IMR-90 (cell line): ENCODE measurements around the gene CNTN4. TPM values are rescaled to one million over a fixed set of nuclear protein-coding genes. Genes with fewer than 3 reads are reported as not detected.

ENCODE experiments used
- ATAC-seq: fragments of 200-7000 bp; cut with Tn5 transposase; 2 replicates; pipeline ENCODE4 v1.9.1; 2020; ENCODE audit warnings: low read depth, mild to moderate bottlenecking, moderate library complexity
- BruUV-seq: library from RNA; stranded (reverse); fragments of 400-500 nt; replicated peaks from 2 replicates; lab custom pipeline; 2021; lab: Mats Ljungman, UMichigan
- CTCF ChIA-PET: fragments of 300-600 bp; formaldehyde crosslinking; extraction: SDS; loops from one replicate; lab custom pipeline; 2021; ENCODE audit warnings: antibody characterized with exemption; lab: Yijun Ruan, JAX
- POLR2A ChIA-PET: fragments of 300-600 bp; sonication (Branson Sonifier 250); formaldehyde crosslinking; loops from one replicate; lab custom pipeline; 2022; ENCODE audit warnings: antibody characterized with exemption; ENCODE audit not compliant: unreplicated experiment; lab: Charles Lee
- DNase-seq: peaks from one replicate; pipeline ENCODE4 v3.0.0; 2013
- H2AFZ ChIP-seq: replicated peaks from 2 replicates; pipeline ENCODE3; 2013; ENCODE audit warnings: low read length, mild to moderate bottlenecking; ENCODE audit not compliant: poor library complexity
- H2AK5ac ChIP-seq: 2 replicates; pipeline ENCODE4 v1.6.1; 2013; ENCODE audit warnings: low read depth, low read length, inconsistent platforms
- H2AK9ac ChIP-seq: replicated peaks from 2 replicates; pipeline ENCODE3; 2013; ENCODE audit warnings: mild to moderate bottlenecking, low read depth, low read length, moderate library complexity; ENCODE audit not compliant: poor library complexity
- H2BK120ac ChIP-seq: 2 replicates; pipeline ENCODE4 v1.6.1; 2013; ENCODE audit warnings: low read depth, low read length, inconsistent platforms
- H2BK15ac ChIP-seq: 3 replicates; pipeline ENCODE4 v1.6.1; 2013; ENCODE audit warnings: low read depth, low read length, inconsistent platforms
- H2BK20ac ChIP-seq: 2 replicates; pipeline ENCODE4 v1.6.1; 2013; ENCODE audit warnings: low read depth, mild to moderate bottlenecking, inconsistent platforms, low read length, moderate library complexity
- H2BK5ac ChIP-seq: 2 replicates; pipeline ENCODE4 v1.6.1; 2013; ENCODE audit warnings: mild to moderate bottlenecking, low read depth, low read length, inconsistent platforms; ENCODE audit not compliant: poor library complexity, severe bottlenecking
- H3K14ac ChIP-seq: replicated peaks from 2 replicates; pipeline ENCODE4 v1.6.1; 2013; ENCODE audit warnings: low read depth, low read length, inconsistent platforms
- H3K18ac ChIP-seq: 2 replicates; pipeline ENCODE4 v1.6.1; 2013; ENCODE audit warnings: low read depth, low read length, control low read depth
- H3K23ac ChIP-seq: 2 replicates; pipeline ENCODE4 v1.6.1; 2013; ENCODE audit warnings: low read depth, low read length, inconsistent platforms
- H3K27ac ChIP-seq: 2 replicates; pipeline ENCODE4 v1.5.1; 2013; ENCODE audit warnings: mild to moderate bottlenecking, control low read depth, low read length; ENCODE audit not compliant: insufficient read depth
- H3K27me3 ChIP-seq: 2 replicates; pipeline ENCODE4 v1.6.1; 2013; ENCODE audit warnings: low read length; ENCODE audit not compliant: control insufficient read depth, insufficient read depth
- H3K36me3 ChIP-seq: 2 replicates; pipeline ENCODE4 v1.6.1; 2013; ENCODE audit warnings: low read length, mixed read lengths; ENCODE audit not compliant: control insufficient read depth, insufficient read depth
- H3K4ac ChIP-seq: 2 replicates; pipeline ENCODE4 v1.6.1; 2013; ENCODE audit warnings: low read depth, low read length, inconsistent platforms
- H3K4me1 ChIP-seq: 2 replicates; pipeline ENCODE4 v1.6.1; 2013; ENCODE audit warnings: low read length, mixed read lengths; ENCODE audit not compliant: control insufficient read depth, insufficient read depth
- H3K4me2 ChIP-seq: 2 replicates; pipeline ENCODE4 v1.6.1; 2013; ENCODE audit warnings: low read depth, mild to moderate bottlenecking, control low read depth, low read length, moderate library complexity
- H3K4me3 ChIP-seq: 2 replicates; pipeline ENCODE4 v1.5.1; 2013; ENCODE audit warnings: low read depth, mild to moderate bottlenecking, control low read depth, low read length, moderate library complexity; ENCODE audit not compliant: insufficient read depth
- H3K56ac ChIP-seq: 2 replicates; pipeline ENCODE4 v1.6.1; 2013; ENCODE audit warnings: low read length, inconsistent platforms; ENCODE audit not compliant: insufficient read depth; ENCODE audit errors: extremely low read depth
- H3K79me1 ChIP-seq, 2 experiments: 2 replicates each; pipeline ENCODE4 v1.6.1; 2013; ENCODE audit warnings: low read length in 2 of 2, inconsistent platforms in 1 of 2, low read depth in 1 of 2
- H3K9ac ChIP-seq: 2 replicates; pipeline ENCODE4 v1.6.1; 2013; ENCODE audit warnings: low read depth, low read length, control low read depth
- H3K9me1 ChIP-seq: 2 replicates; pipeline ENCODE4 v1.6.1; 2013; ENCODE audit warnings: low read length, inconsistent platforms; ENCODE audit not compliant: insufficient read depth
- H3K9me3 ChIP-seq: 2 replicates; pipeline ENCODE4 v1.6.1; 2013; ENCODE audit warnings: low read length; ENCODE audit not compliant: control insufficient read depth, insufficient read depth
- H4K20me1 ChIP-seq: 2 replicates; pipeline ENCODE4 v1.6.1; 2013; ENCODE audit warnings: low read length, inconsistent platforms; ENCODE audit not compliant: insufficient read depth
- H4K5ac ChIP-seq: 2 replicates; pipeline ENCODE4 v1.6.1; 2013; ENCODE audit warnings: mild to moderate bottlenecking, low read depth, low read length, control low read depth
- H4K8ac ChIP-seq, 2 experiments: 2 replicates each; pipeline ENCODE4 v1.6.1; 2013; ENCODE audit warnings: low read depth in 2 of 2, low read length in 2 of 2, control low read depth in 1 of 2, inconsistent platforms in 1 of 2
- H4K91ac ChIP-seq: 2 replicates; pipeline ENCODE4 v1.6.1; 2013; ENCODE audit warnings: low read depth, low read length, inconsistent platforms; ENCODE audit not compliant: insufficient read depth
- BHLHE40 ChIP-seq: fragments of 150-350 bp; IDR thresholded peaks from 2 replicates; pipeline ENCODE4 v1.6.1; 2016; ENCODE audit warnings: mild to moderate bottlenecking, low read depth, low read length
- CEBPB ChIP-seq: IDR thresholded peaks from 2 replicates; pipeline ENCODE4 v1.6.1; 2012; ENCODE audit warnings: low read depth, low read length, improper control_type of control experiment
- FOS ChIP-seq: fragments of 150-350 bp; IDR thresholded peaks from 2 replicates; pipeline ENCODE4 v1.6.1; 2016; ENCODE audit warnings: low read depth, low read length
- MAFK ChIP-seq: IDR thresholded peaks from 2 replicates; pipeline ENCODE4 v1.6.1; 2012; ENCODE audit warnings: low read depth, low read length, improper control_type of control experiment
- MXI1 ChIP-seq: IDR thresholded peaks from 2 replicates; pipeline ENCODE4 v1.6.1; 2012; ENCODE audit warnings: low read depth, mild to moderate bottlenecking, low read length, moderate library complexity, borderline replicate concordance
- RCOR1 ChIP-seq: IDR thresholded peaks from 2 replicates; pipeline ENCODE4 v1.6.1; 2012; ENCODE audit warnings: mild to moderate bottlenecking, low read length, improper control_type of control experiment; ENCODE audit not compliant: insufficient replicate concordance
- RFX5 ChIP-seq: IDR thresholded peaks from 2 replicates; pipeline ENCODE4 v1.8.0; 2012; ENCODE audit warnings: low read depth, mild to moderate bottlenecking, low read length, moderate library complexity
- WGBS, 2 experiments: methylation state at CpG; one replicate each; pipeline versions ENCODE4 v1.1.5 to v1.1.7; 2013; ENCODE audit warnings: missing lambda C conversion rate in 2 of 2; ENCODE audit not compliant: insufficient read length in 1 of 2; ENCODE audit errors: extremely low coverage in 2 of 2; 5-methylcytosine and 5-hydroxymethylcytosine counted together
- dilution Hi-C: fragments of 300-500 bp; cut with HindIII; formaldehyde crosslinking; loops from one replicate; pipeline ENCODE4 v1.14.3; 2018; ENCODE audit warnings: low sequenced_read_pairs; ENCODE audit not compliant: unreplicated experiment
- in situ Hi-C: fragments of 300-500 bp; cut with MboI; formaldehyde crosslinking; loops from 3 replicates; pipeline ENCODE4 v1.14.3; 2019; ENCODE audit warnings: low sequenced_read_pairs, inconsistent platforms, mixed read lengths
- intact Hi-C: fragments of 100-400 bp; cut with micrococcal nuclease; formaldehyde crosslinking; loops from 2 replicates; pipeline ENCODE4 v1.10.0; 2022
- polyA plus RNA-seq, 3 experiments: library from polyadenylated mRNA; depleted of rRNA; stranded (reverse); fragments of >200 nt; gene quantifications; 2 replicates each; pipeline ENCODE4 v1.2.3, GENCODE V29; 2012; ENCODE audit warnings: low replicate concordance in 1 of 3
- total RNA-seq: library from RNA; depleted of rRNA; stranded (reverse); fragments of >200 nt; gene quantifications from 2 replicates; pipeline ENCODE4 v1.2.3, GENCODE V29; 2012
- TF ChIP-seq, protein P1 (sequence below): fragments of 150-350 bp; IDR thresholded peaks from 2 replicates; pipeline ENCODE4 v1.6.1; 2017; ENCODE audit warnings: mild to moderate bottlenecking, antibody characterized with exemption, low read length, low read depth

CNTN4 gene
- total and polyA plus RNA-seq, 2 of the 4 experiments (the other 2 are of a cell fraction) = under 0.01 TPM; not detected in 1

DNA sequence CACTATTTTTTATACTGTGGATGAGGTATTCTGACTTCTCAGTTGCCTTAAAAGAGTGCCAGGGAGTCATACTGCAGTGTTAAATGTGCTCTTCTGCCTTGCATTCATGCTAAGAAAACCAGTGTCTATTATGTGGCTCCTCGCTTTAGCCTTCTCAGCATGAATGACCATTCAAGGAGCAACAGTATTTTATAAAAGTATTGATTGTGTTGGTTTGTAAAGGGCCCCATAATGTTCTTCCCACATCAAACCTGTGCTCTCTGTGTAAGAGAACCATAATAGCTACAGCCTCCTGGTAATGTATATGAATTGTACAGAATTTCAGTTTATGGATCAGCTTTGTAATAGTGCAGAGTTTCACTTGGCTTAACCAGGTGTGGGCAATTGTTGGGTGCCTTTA is 316.4 kb downstream of the CNTN4 start:
- no CpG with 5 or more reads among the region's 1 CpG for WGBS, 2 experiments
- no peak for TF ChIP-seq MAFK
- TF ChIP-seq RFX5 = no peak
- TF ChIP-seq CEBPB = no peak
- no peak for TF ChIP-seq RCOR1
- TF ChIP-seq FOS = no peak
- TF ChIP-seq, protein P1, sequence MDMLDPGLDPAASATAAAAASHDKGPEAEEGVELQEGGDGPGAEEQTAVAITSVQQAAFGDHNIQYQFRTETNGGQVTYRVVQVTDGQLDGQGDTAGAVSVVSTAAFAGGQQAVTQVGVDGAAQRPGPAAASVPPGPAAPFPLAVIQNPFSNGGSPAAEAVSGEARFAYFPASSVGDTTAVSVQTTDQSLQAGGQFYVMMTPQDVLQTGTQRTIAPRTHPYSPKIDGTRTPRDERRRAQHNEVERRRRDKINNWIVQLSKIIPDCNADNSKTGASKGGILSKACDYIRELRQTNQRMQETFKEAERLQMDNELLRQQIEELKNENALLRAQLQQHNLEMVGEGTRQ = no peak
- no peak for TF ChIP-seq MXI1
- TF ChIP-seq BHLHE40 = no peak
- no peaks in the 10 kb centered on the region for H4K20me1 ChIP-seq
- no peak overlapping the region for H3K56ac ChIP-seq
- H4K5ac ChIP-seq = no peak overlapping the region
- no peaks in the 10 kb centered on the region for H3K27me3 ChIP-seq
- H4K91ac ChIP-seq = no peak overlapping the region
- no peaks in the 10 kb centered on the region for H3K36me3 ChIP-seq
- H2BK15ac ChIP-seq = no peak overlapping the region
- in situ Hi-C loops (no loop called here), dilution Hi-C loops (no loop called here), intact Hi-C loops (no loop called here)
- H3K18ac ChIP-seq = no peak overlapping the region
- no peak overlapping the region for H3K4ac ChIP-seq
- no peaks in the 10 kb centered on the region for H3K4me1 ChIP-seq
- no peaks in the 10 kb centered on the region for H3K9me1 ChIP-seq
- no peak overlapping the region for H3K9ac ChIP-seq
- H3K23ac ChIP-seq = no peak overlapping the region
- no peak overlapping the region for H2BK5ac ChIP-seq
- H2AFZ ChIP-seq = no peak overlapping the region
- no peak overlapping the region for H3K14ac ChIP-seq
- H2BK20ac ChIP-seq = no peak overlapping the region
- H2BK120ac ChIP-seq = no peak overlapping the region
- H3K79me1 ChIP-seq = no peaks in the 10 kb centered on the region
- no peak overlapping the region for H3K4me2 ChIP-seq
- ATAC-seq (no peak), DNase-seq (no peak)
- H4K8ac ChIP-seq = no peak overlapping the region
- H2AK9ac ChIP-seq = no peak overlapping the region
- no peak overlapping the region for H2AK5ac ChIP-seq
- BruUV-seq = no TSS peak
- ChIA-PET POLR2A (no interaction called here), CTCF (no interaction called here)
- H3K9me3 ChIP-seq = 0 out of 2 replicates have a peak, but pooled peaks cover 2% of the 10 kb centered on the region
- H3K27ac ChIP-seq = no peak overlapping the region
- H3K4me3 ChIP-seq = no peak overlapping the region
